Mucosa of descending colon (tissue), 3 donors: ENCODE results near the gene ANHX. TPM values are rescaled to one million over a fixed set of nuclear protein-coding genes. Genes with fewer than 3 reads are reported as not detected.

ENCODE experiments used
- ATAC-seq: fragments of 200-7000 bp; cut with Tn5 transposase; one replicate; pipeline ENCODE4 v1.9.1; 2020; ENCODE audit warnings: mild to moderate bottlenecking, moderate library complexity
- DNase-seq, 3 donors: peaks; one replicate each; pipeline ENCODE4 v3.0.0-alpha.2; 2020
- H3K36me3 ChIP-seq: fragments of 200-600 bp; one replicate; pipeline ENCODE4 v1.8.0; 2021; ENCODE audit warnings: low read depth, mild to moderate bottlenecking
- H3K4me1 ChIP-seq: fragments of 200-600 bp; one replicate; pipeline ENCODE4 v1.8.0; 2021; ENCODE audit warnings: low read depth, mild to moderate bottlenecking
- H3K4me3 ChIP-seq: fragments of 200-600 bp; one replicate; pipeline ENCODE4 v1.8.0; 2021; ENCODE audit warnings: mild to moderate bottlenecking
- H3K9me3 ChIP-seq: fragments of 200-600 bp; one replicate; pipeline ENCODE4 v1.8.0; 2021; ENCODE audit warnings: mild to moderate bottlenecking
- intact Hi-C, 2 donors: fragments of 100-400 bp; cut with DNase I in 1 of 2; cut with micrococcal nuclease in 1 of 2; formaldehyde crosslinking; loops; one replicate each; pipeline versions ENCODE4 v1.11.0 to v1.11.1; 2022; cut with DNase I, micrococcal nuclease
- total RNA-seq, 3 donors: library from RNA; stranded (reverse); fragmentation: NEBNext Ultra II Directional in 2 of 3; extraction: Animal tissue kit (Norgen Biotek cat#: 25700) in 2 of 3; gene quantifications; one replicate each; pipeline versions ENCODE4 v1.2.1 to v1.2.4, GENCODE V29; 2021 to 2023
- TF ChIP-seq, protein P1 (sequence below): fragments of 200-600 bp; IDR thresholded peaks from one replicate; pipeline ENCODE4 v1.8.0; 2022; ENCODE audit warnings: antibody characterized with exemption, mild to moderate bottlenecking
- donor health status: DM: no; HTN: no; CAD: no; lungs with moderate emphysema.
- donor health status: DM: no; HTN: no; CAD: no.
- donor health status: DM: no; HTN: yes; CAD: no.

ANHX gene
- total RNA-seq, 3 donors from 2014 or later, result not detected

- TF ChIP-seq, protein P1, sequence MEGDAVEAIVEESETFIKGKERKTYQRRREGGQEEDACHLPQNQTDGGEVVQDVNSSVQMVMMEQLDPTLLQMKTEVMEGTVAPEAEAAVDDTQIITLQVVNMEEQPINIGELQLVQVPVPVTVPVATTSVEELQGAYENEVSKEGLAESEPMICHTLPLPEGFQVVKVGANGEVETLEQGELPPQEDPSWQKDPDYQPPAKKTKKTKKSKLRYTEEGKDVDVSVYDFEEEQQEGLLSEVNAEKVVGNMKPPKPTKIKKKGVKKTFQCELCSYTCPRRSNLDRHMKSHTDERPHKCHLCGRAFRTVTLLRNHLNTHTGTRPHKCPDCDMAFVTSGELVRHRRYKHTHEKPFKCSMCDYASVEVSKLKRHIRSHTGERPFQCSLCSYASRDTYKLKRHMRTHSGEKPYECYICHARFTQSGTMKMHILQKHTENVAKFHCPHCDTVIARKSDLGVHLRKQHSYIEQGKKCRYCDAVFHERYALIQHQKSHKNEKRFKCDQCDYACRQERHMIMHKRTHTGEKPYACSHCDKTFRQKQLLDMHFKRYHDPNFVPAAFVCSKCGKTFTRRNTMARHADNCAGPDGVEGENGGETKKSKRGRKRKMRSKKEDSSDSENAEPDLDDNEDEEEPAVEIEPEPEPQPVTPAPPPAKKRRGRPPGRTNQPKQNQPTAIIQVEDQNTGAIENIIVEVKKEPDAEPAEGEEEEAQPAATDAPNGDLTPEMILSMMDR, result no peak
- DNase-seq (no peak), ATAC-seq (no peak)
- Histone ChIP-seq H3K9me3 (peaks cover 69% of the 10 kb centered on the region), H3K4me3 (no peak overlapping the region), H3K36me3 (no peaks in the 10 kb centered on the region), H3K4me1 (no peaks in the 10 kb centered on the region)
- intact Hi-C loops, result no loop called here
Observed at GRCh38 chr12:133236144-133236543, 467 bp upstream of the ANHX start.

- no peak for ATAC-seq
- H3K36me3 ChIP-seq, result no peaks in the 10 kb centered on the region
- intact Hi-C loops, result no loop called here
- no peak overlapping the region for H3K4me3 ChIP-seq
- H3K9me3 ChIP-seq, result peaks cover 64% of the 10 kb centered on the region
- H3K4me1 ChIP-seq, result no peaks in the 10 kb centered on the region
- TF ChIP-seq, protein P1, result no peak
- no peak for DNase-seq
Observed at GRCh38 chr12:133234971-133235370, 706 bp downstream of the ANHX start.

GRCh38 chr12:133233993-133234564, 1.6 kb downstream of the ANHX start:
- TF ChIP-seq, protein P1, result no peak
- Histone ChIP-seq H3K9me3 (peaks cover 60% of the 10 kb centered on the region), H3K4me3 (no peak overlapping the region), H3K36me3 (no peaks in the 10 kb centered on the region), H3K4me1 (no peaks in the 10 kb centered on the region)
- ATAC-seq, result no peak
- no peak for DNase-seq
- intact Hi-C loops, result no loop called here

DNA sequence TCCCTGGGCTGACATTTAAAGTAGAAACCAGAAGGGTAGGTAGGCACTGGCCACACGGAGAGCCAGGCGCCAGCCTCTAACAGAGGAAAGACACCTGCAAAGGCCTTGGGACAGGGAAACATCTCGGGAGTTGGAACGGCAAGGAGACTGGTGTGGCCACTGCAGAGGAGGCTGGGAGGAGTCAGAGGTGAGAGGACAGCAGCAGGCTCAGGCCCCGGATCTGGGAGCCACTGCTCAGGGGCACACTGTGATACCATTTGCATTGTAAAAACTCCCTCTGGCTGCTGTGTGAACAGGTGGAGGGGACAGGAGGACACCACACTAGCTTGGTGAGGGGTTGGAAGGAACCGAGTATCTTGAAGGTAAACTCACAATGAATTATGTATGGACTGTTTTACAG, 2.7 kb downstream of the ANHX start:
- TF ChIP-seq, protein P1, result no peak
- DNase-seq, result no peak
- Histone ChIP-seq H3K4me1 (no peaks in the 10 kb centered on the region), H3K4me3 (no peak overlapping the region), H3K9me3 (peaks cover 59% of the 10 kb centered on the region), H3K36me3 (no peaks in the 10 kb centered on the region)
- intact Hi-C loops, result no loop called here
- ATAC-seq, result no peak

GRCh38 chr12:133231001-133231400, 4.7 kb downstream of the ANHX start:
- peaks cover 47% of the 10 kb centered on the region for H3K9me3 ChIP-seq
- no peak overlapping the region for H3K4me3 ChIP-seq
- DNase-seq, result no peak

More at GRCh38 chr12:133231001-133231400, 4.7 kb downstream of the ANHX start:
- no peak for ATAC-seq
- H3K36me3 ChIP-seq, result no peaks in the 10 kb centered on the region
- H3K4me1 ChIP-seq, result no peaks in the 10 kb centered on the region
- intact Hi-C loops, result no loop called here
- TF ChIP-seq, protein P1, result no peak
